ENCODE measurements around the gene ZSCAN20. TPM values are rescaled to one million over a fixed set of nuclear protein-coding genes. Genes with fewer than 3 reads are reported as not detected.

The ZSCAN20 gene
- total RNA-seq, 8 experiments from 2014 or later = 5.0 to 12.2 (median 8.5) TPM

- WGBS, 10 experiments = 74 to 100% (median 87%) methylated on average over 1 to 4 of the region's 4 CpGs; no CpG with 5 or more reads in 4 of the 10 experiments
- Histone ChIP-seq H3K27ac (no peak overlapping the region), H3K4me1 (replicated peaks in 1 of 2) (no peaks in the 10 kb centered on the region), H3K4me3 (no peak overlapping the region)
- ATAC-seq (replicated peaks in 6 of 8) = no peak
- in situ Hi-C loops (cut with MboI; ENCODE audit: low pct_unique_long_range_greater_than_20kb in 2 of 9, low sequenced_read_pairs in 9 of 9, unreplicated experiment in 9 of 9) = no loop called here
These were observed 55.5 kb downstream of the ZSCAN20 start for GRCh38 chr1:33527934-33528333.

GRCh38 chr1:33529957-33530356, 57.5 kb downstream of the ZSCAN20 start:
- WGBS, 10 experiments = 50 to 100% (median 69%) methylated on average over 1 of the region's 1 CpG; no CpG with 5 or more reads in 1 of the 10 experiments
- H3K4me1 ChIP-seq (replicated peaks in 1 of 2) = no peaks in the 10 kb centered on the region
- in situ Hi-C loops (cut with MboI; ENCODE audit: low pct_unique_long_range_greater_than_20kb in 2 of 9, low sequenced_read_pairs in 9 of 9, unreplicated experiment in 9 of 9) = no loop called here
- no peak for ATAC-seq (replicated peaks in 6 of 8)
- H3K4me3 ChIP-seq = no peak overlapping the region
- no peak overlapping the region for H3K27ac ChIP-seq

GRCh38 chr1:33532250-33532649, 59.8 kb downstream of the ZSCAN20 start:
- 60 to 100% (median 87%) methylated on average over 1 to 3 of the region's 3 CpGs; no CpG with 5 or more reads in 3 of the 10 experiments for WGBS, 10 experiments
- Histone ChIP-seq H3K4me1 (replicated peaks in 1 of 2) (no peaks in the 10 kb centered on the region), H3K4me3 (no peak overlapping the region), H3K27ac (no peak overlapping the region)
- in situ Hi-C loops (cut with MboI; ENCODE audit: low pct_unique_long_range_greater_than_20kb in 2 of 9, low sequenced_read_pairs in 9 of 9, unreplicated experiment in 9 of 9) = no loop called here
- ATAC-seq (replicated peaks in 6 of 8) = no peak

DNA sequence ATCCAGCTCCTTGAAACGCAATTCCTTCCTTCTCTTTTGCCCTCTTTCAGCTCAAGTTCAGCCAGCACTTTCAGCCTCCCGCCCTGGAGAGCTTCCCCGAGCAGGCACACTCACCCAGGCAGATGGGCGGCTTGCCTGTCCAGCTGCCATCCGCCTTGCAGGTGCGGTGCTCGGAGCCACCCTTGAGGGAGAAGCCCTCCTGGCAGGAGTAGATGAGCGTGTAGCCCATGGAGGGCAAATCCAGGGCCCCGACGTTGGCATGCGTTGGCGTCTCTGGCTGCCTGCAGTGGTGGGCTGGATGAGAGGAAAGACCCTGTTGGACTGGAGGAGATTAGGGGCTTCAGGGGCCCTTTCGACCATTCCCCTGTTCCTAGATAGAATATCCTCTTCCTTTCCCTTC, 60.5 kb downstream of the ZSCAN20 start:
- ATAC-seq (replicated peaks in 6 of 8) = no peak
- no peak overlapping the region for H3K27ac ChIP-seq
- 81 to 100% (median 89%) methylated on average over 3 to 12 of the region's 13 CpGs; no CpG with 5 or more reads in 3 of the 10 experiments for WGBS, 10 experiments
- in situ Hi-C loops (cut with MboI; ENCODE audit: low pct_unique_long_range_greater_than_20kb in 2 of 9, low sequenced_read_pairs in 9 of 9, unreplicated experiment in 9 of 9) = no loop called here
- no peaks in the 10 kb centered on the region for H3K4me1 ChIP-seq (replicated peaks in 1 of 2)
- no peak overlapping the region for H3K4me3 ChIP-seq

GRCh38 chr1:33535334-33535733, 62.9 kb downstream of the ZSCAN20 start:
- in situ Hi-C loops (cut with MboI; ENCODE audit: low pct_unique_long_range_greater_than_20kb in 2 of 9, low sequenced_read_pairs in 9 of 9, unreplicated experiment in 9 of 9) = no loop called here
- WGBS, 10 experiments = 25 to 100% (median 92%) methylated on average over 1 to 2 of the region's 2 CpGs; no CpG with 5 or more reads in 1 of the 10 experiments

DNA sequence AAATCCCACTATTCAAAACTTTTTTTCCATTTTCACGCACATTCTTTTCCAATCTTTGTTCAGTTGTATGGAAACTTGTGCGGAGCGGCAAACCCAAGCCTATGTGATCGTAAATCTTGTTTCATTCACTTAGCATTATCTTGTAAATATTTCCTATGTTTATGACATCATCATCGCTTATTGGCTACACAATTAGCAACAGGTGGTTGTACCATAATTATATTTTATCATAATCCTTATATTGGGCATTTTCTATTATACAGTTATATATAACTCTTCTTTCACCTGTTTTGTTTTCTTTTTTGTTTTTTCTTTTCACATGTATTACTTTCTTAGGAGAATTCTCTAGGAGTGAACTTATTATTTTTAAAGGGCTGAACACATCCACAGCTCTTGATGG, 65.4 kb downstream of the ZSCAN20 start:
- in situ Hi-C loops (cut with MboI; ENCODE audit: low pct_unique_long_range_greater_than_20kb in 2 of 9, low sequenced_read_pairs in 9 of 9, unreplicated experiment in 9 of 9) = no loop called here
- Histone ChIP-seq H3K4me3 (no peak overlapping the region), H3K4me1 (replicated peaks in 1 of 2) (no peaks in the 10 kb centered on the region), H3K27ac (no peak overlapping the region)
- ATAC-seq (replicated peaks in 6 of 8) = no peak
- 87 to 98% (median 93%) methylated on average over 5 of the region's 5 CpGs for WGBS, 10 experiments

More at GRCh38 chr1:33535334-33535733, 62.9 kb downstream of the ZSCAN20 start:
- no peak overlapping the region for H3K27ac ChIP-seq
- no peak for ATAC-seq (replicated peaks in 6 of 8)
- H3K4me3 ChIP-seq = no peak overlapping the region
- H3K4me1 ChIP-seq (replicated peaks in 1 of 2) = no peaks in the 10 kb centered on the region

DNA sequence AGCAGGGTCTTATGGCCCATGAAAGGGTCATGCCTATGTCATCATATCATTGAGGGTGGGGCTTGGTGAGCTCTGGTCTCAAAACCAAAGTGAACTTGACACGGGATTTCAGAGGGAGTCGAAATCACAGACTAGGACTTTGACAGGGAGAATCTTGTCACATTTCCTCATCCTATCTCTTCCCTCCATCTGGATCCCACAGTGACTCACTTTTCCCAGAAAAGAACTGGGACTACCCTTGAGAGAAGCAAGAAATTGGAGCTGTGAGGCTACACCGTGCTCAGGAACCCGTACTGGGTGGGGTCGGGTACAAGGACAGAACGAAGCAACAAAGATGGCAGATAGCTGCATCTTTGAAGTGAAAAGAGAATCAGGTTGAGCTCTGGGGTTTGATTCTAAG, 69.5 kb downstream of the ZSCAN20 start:
- Histone ChIP-seq H3K4me3 (no peak overlapping the region), H3K4me1 (replicated peaks in 1 of 2) (no peaks in the 10 kb centered on the region), H3K27ac (no peak overlapping the region)
- in situ Hi-C loops (cut with MboI; ENCODE audit: low pct_unique_long_range_greater_than_20kb in 2 of 9, low sequenced_read_pairs in 9 of 9, unreplicated experiment in 9 of 9) = no loop called here
- no peak for ATAC-seq (replicated peaks in 6 of 8)
- 60 to 100% (median 93%) methylated on average over 2 to 6 of the region's 6 CpGs for WGBS, 10 experiments

Other genes with a start within 250 kb of the ZSCAN20 start
- gene ZNF362, start 216.2 kb upstream of the ZSCAN20 start, total RNA-seq = 10 to 100 TPM in 6 of 8 experiments, 1 to 10 TPM in 2; 4.4 to 31.7 (median 25.3) TPM
- gene A3GALT2, start 151.5 kb upstream of the ZSCAN20 start, total RNA-seq = under 1 TPM in 2 of 8 experiments, not detected in 6; 0.25 to 0.38 TPM
- 100 to 1,000 TPM in 3 of 8 experiments, 10 to 100 TPM in 5; 42.0 to 256 (median 89.5) TPM for gene PHC2, start 41.5 kb upstream of the ZSCAN20 start, total RNA-seq

All from motor neuron (in vitro differentiated cells).